ENCODE measurements around the gene ZNF618.

Gene ZNF618

DNA sequence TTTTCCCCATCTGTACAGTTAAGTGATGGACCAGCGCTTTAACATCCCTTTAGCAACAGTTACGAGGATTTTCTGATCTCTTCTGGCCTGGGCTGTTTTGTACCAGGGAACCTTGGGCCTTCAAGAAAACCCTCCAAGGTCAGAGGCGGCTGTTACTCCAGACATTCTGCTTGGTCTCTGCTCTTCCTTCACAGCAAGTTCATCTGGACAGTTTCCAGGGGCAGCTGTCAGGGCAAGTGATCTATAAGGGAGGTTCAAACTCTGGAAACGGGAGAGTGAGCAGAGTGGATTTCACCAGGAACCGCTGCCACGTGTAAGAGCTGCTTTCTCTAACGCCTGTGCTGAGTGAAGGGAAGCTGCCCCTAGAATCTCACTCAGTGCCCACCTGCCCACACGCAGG is 36.7 kb downstream of the ZNF618 start:
- peaks cover 3% of the 10 kb centered on the region for H3K4me1 ChIP-seq (ENCODE audit: control insufficient read depth, insufficient read depth, low read length)
- H3K27ac ChIP-seq (ENCODE audit: low read depth, low read length), result no peak overlapping the region
- no peaks in the 10 kb centered on the region for H3K36me3 ChIP-seq (ENCODE audit: control insufficient read depth, insufficient read depth, low read length)
- no peak overlapping the region for H3K9ac ChIP-seq (ENCODE audit: low read length)
- no peaks in the 10 kb centered on the region for H3K9me3 ChIP-seq (ENCODE audit: control insufficient read depth, insufficient read depth, low read depth, low read length)
- no peaks in the 10 kb centered on the region for H3K27me3 ChIP-seq (ENCODE audit: control insufficient read depth, insufficient read depth, low read length)
- no peak overlapping the region for H3K4me3 ChIP-seq (ENCODE audit: low read depth, low read length)

GRCh38 chr9:113913426-113914195 is 37.5 kb downstream of the ZNF618 start:
- Histone ChIP-seq H3K36me3 (ENCODE audit: control insufficient read depth, insufficient read depth, low read length) (no peaks in the 10 kb centered on the region), H3K4me3 (ENCODE audit: low read depth, low read length) (no peak overlapping the region), H3K9me3 (ENCODE audit: control insufficient read depth, insufficient read depth, low read depth, low read length) (no peaks in the 10 kb centered on the region), H3K27ac (ENCODE audit: low read depth, low read length) (no peak overlapping the region), H3K4me1 (ENCODE audit: control insufficient read depth, insufficient read depth, low read length) (peaks cover 3% of the 10 kb centered on the region), H3K9ac (ENCODE audit: low read length) (no peak overlapping the region), H3K27me3 (ENCODE audit: control insufficient read depth, insufficient read depth, low read length) (no peaks in the 10 kb centered on the region)

DNA sequence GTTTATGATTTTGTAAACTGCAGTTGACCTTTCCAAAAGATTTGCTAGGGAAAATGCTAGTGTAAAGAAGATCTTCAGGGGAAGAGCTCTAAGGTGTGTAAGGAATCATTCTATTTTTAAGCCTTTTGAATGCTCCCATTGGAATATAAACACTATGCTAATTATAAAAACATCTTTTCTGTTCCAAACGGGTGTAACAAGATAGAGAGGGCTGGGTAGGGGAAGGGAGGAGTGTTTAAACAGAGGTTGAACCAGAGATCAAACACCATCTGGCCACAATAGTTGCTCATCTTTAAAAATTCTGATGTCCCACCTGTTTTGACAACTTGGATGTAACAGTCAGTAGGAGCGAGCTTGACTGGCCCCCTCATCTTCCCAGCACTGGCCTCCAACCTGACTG is 38.4 kb downstream of the ZNF618 start:
- Histone ChIP-seq H3K27ac (ENCODE audit: low read depth, low read length) (no peak overlapping the region), H3K9me3 (ENCODE audit: control insufficient read depth, insufficient read depth, low read depth, low read length) (no peaks in the 10 kb centered on the region), H3K27me3 (ENCODE audit: control insufficient read depth, insufficient read depth, low read length) (no peaks in the 10 kb centered on the region), H3K4me3 (ENCODE audit: low read depth, low read length) (no peak overlapping the region), H3K9ac (ENCODE audit: low read length) (no peak overlapping the region), H3K4me1 (ENCODE audit: control insufficient read depth, insufficient read depth, low read length) (peaks cover 3% of the 10 kb centered on the region), H3K36me3 (ENCODE audit: control insufficient read depth, insufficient read depth, low read length) (no peaks in the 10 kb centered on the region)

DNA sequence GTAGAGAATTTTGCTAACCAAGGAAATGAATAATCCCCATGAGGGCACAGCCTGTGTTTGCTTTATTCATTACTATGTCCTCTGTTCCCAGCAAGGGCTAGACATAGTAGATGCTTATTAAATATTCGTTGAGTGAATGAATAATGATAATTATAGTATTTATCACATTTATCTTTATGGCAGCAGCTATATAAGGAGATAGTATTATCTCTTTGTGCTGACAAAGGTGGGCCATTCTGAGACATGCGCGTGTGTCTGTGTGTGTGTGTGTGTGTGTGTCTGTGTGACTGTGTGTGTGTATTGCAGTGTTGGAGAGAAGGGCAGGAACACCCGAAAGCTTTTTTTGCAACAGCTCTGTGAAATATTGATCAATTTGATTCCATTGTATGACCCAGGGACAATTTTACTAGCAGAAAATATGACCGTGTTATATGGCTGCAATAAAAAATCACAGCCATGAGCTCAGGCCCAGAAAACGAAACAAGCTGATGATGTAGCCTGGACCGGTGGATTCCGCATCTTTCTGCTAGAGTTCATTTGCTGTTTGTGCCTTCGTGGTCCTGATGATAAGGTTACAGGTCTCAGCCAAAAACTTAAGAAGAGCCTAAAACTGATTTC is 39.8 kb downstream of the ZNF618 start:
- no peaks in the 10 kb centered on the region for H3K9me3 ChIP-seq (ENCODE audit: control insufficient read depth, insufficient read depth, low read depth, low read length)
- H3K27ac ChIP-seq (ENCODE audit: low read depth, low read length), result no peak overlapping the region
- no peaks in the 10 kb centered on the region for H3K36me3 ChIP-seq (ENCODE audit: control insufficient read depth, insufficient read depth, low read length)
- H3K4me1 ChIP-seq (ENCODE audit: control insufficient read depth, insufficient read depth, low read length), result peaks cover 3% of the 10 kb centered on the region
- no peak overlapping the region for H3K9ac ChIP-seq (ENCODE audit: low read length)
- no peak overlapping the region for H3K4me3 ChIP-seq (ENCODE audit: low read depth, low read length)
- H3K27me3 ChIP-seq (ENCODE audit: control insufficient read depth, insufficient read depth, low read length), result no peaks in the 10 kb centered on the region

- H3K27ac ChIP-seq (ENCODE audit: low read depth, low read length), result no peak overlapping the region
- peaks cover 3% of the 10 kb centered on the region for H3K4me1 ChIP-seq (ENCODE audit: control insufficient read depth, insufficient read depth, low read length)
- no peak overlapping the region for H3K9ac ChIP-seq (ENCODE audit: low read length)
Observed at GRCh38 chr9:113916931-113917330, 40.8 kb downstream of the ZNF618 start.

GRCh38 chr9:113918697-113919350 is 42.7 kb downstream of the ZNF618 start:
- Histone ChIP-seq H3K4me3 (ENCODE audit: low read depth, low read length) (no peak overlapping the region), H3K9me3 (ENCODE audit: control insufficient read depth, insufficient read depth, low read depth, low read length) (peaks cover 12% of the 10 kb centered on the region; the same call in 1 of the 2 replicates)

More at GRCh38 chr9:113916931-113917330, 40.8 kb downstream of the ZNF618 start:
- Histone ChIP-seq H3K9me3 (ENCODE audit: control insufficient read depth, insufficient read depth, low read depth, low read length) (no peaks in the 10 kb centered on the region), H3K36me3 (ENCODE audit: control insufficient read depth, insufficient read depth, low read length) (no peaks in the 10 kb centered on the region), H3K4me3 (ENCODE audit: low read depth, low read length) (no peak overlapping the region), H3K27me3 (ENCODE audit: control insufficient read depth, insufficient read depth, low read length) (no peaks in the 10 kb centered on the region)

GRCh38 chr9:113919382-113919781 is 43.3 kb downstream of the ZNF618 start:
- peaks cover 12% of the 10 kb centered on the region; the same call in 1 of the 2 replicates for H3K9me3 ChIP-seq (ENCODE audit: control insufficient read depth, insufficient read depth, low read depth, low read length)
- no peak overlapping the region for H3K4me3 ChIP-seq (ENCODE audit: low read depth, low read length)

More at GRCh38 chr9:113918697-113919350, 42.7 kb downstream of the ZNF618 start:
- Histone ChIP-seq H3K9ac (ENCODE audit: low read length) (no peak overlapping the region), H3K27me3 (ENCODE audit: control insufficient read depth, insufficient read depth, low read length) (no peaks in the 10 kb centered on the region), H3K4me1 (ENCODE audit: control insufficient read depth, insufficient read depth, low read length) (no peaks in the 10 kb centered on the region), H3K27ac (ENCODE audit: low read depth, low read length) (no peak overlapping the region), H3K36me3 (ENCODE audit: control insufficient read depth, insufficient read depth, low read length) (no peaks in the 10 kb centered on the region)

GRCh38 chr9:113919871-113920270 is 43.8 kb downstream of the ZNF618 start:
- Histone ChIP-seq H3K27ac (ENCODE audit: low read depth, low read length) (no peak overlapping the region), H3K27me3 (ENCODE audit: control insufficient read depth, insufficient read depth, low read length) (no peaks in the 10 kb centered on the region), H3K4me1 (ENCODE audit: control insufficient read depth, insufficient read depth, low read length) (no peaks in the 10 kb centered on the region), H3K9me3 (ENCODE audit: control insufficient read depth, insufficient read depth, low read depth, low read length) (peaks cover 13% of the 10 kb centered on the region; the same call in 1 of the 2 replicates), H3K36me3 (ENCODE audit: control insufficient read depth, insufficient read depth, low read length) (no peaks in the 10 kb centered on the region), H3K4me3 (ENCODE audit: low read depth, low read length) (no peak overlapping the region), H3K9ac (ENCODE audit: low read length) (no peak overlapping the region)

More at GRCh38 chr9:113919382-113919781, 43.3 kb downstream of the ZNF618 start:
- no peak overlapping the region for H3K27ac ChIP-seq (ENCODE audit: low read depth, low read length)
- no peaks in the 10 kb centered on the region for H3K4me1 ChIP-seq (ENCODE audit: control insufficient read depth, insufficient read depth, low read length)
- H3K36me3 ChIP-seq (ENCODE audit: control insufficient read depth, insufficient read depth, low read length), result no peaks in the 10 kb centered on the region
- H3K27me3 ChIP-seq (ENCODE audit: control insufficient read depth, insufficient read depth, low read length), result no peaks in the 10 kb centered on the region
- no peak overlapping the region for H3K9ac ChIP-seq (ENCODE audit: low read length)

DNA sequence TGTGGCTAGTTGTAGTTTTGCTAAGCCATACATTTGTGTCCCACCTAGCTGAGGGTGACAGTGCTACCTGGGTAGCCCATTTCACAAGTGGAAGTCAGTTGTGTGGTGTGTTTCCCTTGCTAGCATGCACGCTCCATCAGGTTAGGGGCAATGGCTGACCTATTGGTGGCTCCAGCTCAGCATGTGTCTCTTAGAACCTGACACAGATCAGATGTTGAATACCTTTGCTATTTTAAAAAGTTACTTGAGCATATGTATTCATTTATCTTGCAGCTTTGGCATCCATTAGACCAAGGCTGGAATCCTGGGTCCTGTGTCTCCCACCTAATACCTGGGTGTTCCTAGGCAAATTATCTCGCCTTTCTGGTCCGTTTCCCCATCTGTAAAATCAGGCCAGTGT is 44.8 kb downstream of the ZNF618 start:
- Histone ChIP-seq H3K9me3 (ENCODE audit: control insufficient read depth, insufficient read depth, low read depth, low read length) (peaks cover 18% of the 10 kb centered on the region; the same call in 1 of the 2 replicates), H3K4me3 (ENCODE audit: low read depth, low read length) (no peak overlapping the region), H3K4me1 (ENCODE audit: control insufficient read depth, insufficient read depth, low read length) (no peaks in the 10 kb centered on the region), H3K27me3 (ENCODE audit: control insufficient read depth, insufficient read depth, low read length) (no peaks in the 10 kb centered on the region), H3K9ac (ENCODE audit: low read length) (no peak overlapping the region), H3K27ac (ENCODE audit: low read depth, low read length) (no peak overlapping the region), H3K36me3 (ENCODE audit: control insufficient read depth, insufficient read depth, low read length) (no peaks in the 10 kb centered on the region)

GRCh38 chr9:113921396-113921925 is 45.4 kb downstream of the ZNF618 start:
- Histone ChIP-seq H3K9me3 (ENCODE audit: control insufficient read depth, insufficient read depth, low read depth, low read length) (peaks cover 19% of the 10 kb centered on the region; the same call in 1 of the 2 replicates), H3K4me1 (ENCODE audit: control insufficient read depth, insufficient read depth, low read length) (no peaks in the 10 kb centered on the region), H3K36me3 (ENCODE audit: control insufficient read depth, insufficient read depth, low read length) (no peaks in the 10 kb centered on the region), H3K27me3 (ENCODE audit: control insufficient read depth, insufficient read depth, low read length) (no peaks in the 10 kb centered on the region), H3K9ac (ENCODE audit: low read length) (no peak overlapping the region), H3K4me3 (ENCODE audit: low read depth, low read length) (no peak overlapping the region), H3K27ac (ENCODE audit: low read depth, low read length) (no peak overlapping the region)

DNA sequence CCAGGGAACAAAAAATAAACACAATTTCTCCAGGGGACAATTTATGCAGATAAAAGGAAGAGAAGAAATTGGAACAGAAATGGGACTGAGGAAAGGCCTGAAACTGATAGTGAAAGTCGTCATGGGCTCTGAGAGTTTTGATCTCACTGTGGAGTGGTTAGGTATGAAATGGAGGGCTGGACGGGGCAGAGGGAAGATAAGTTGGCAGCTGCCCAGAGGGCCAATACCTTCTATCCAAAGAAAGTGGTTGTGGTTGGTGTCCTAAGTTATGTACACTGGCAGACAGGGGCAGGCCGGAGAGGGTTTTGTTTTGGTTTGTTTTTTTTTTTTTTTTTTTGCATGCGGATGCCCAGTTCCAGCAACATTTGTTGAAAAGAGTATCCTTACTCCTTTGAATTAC is 46.1 kb downstream of the ZNF618 start:
- H3K4me1 ChIP-seq (ENCODE audit: control insufficient read depth, insufficient read depth, low read length), result no peaks in the 10 kb centered on the region
- no peak overlapping the region for H3K4me3 ChIP-seq (ENCODE audit: low read depth, low read length)
- H3K27ac ChIP-seq (ENCODE audit: low read depth, low read length), result no peak overlapping the region
- no peaks in the 10 kb centered on the region for H3K27me3 ChIP-seq (ENCODE audit: control insufficient read depth, insufficient read depth, low read length)
- peaks cover 23% of the 10 kb centered on the region; the same call in 1 of the 2 replicates for H3K9me3 ChIP-seq (ENCODE audit: control insufficient read depth, insufficient read depth, low read depth, low read length)
- no peaks in the 10 kb centered on the region for H3K36me3 ChIP-seq (ENCODE audit: control insufficient read depth, insufficient read depth, low read length)
- no peak overlapping the region for H3K9ac ChIP-seq (ENCODE audit: low read length)
